NT2/D1 (cell line): ENCODE measurements around the gene ABCC3.

ENCODE experiments used
- SUZ12 ChIP-seq: IDR thresholded peaks from 2 replicates; pipeline ENCODE4 v1.6.1; 2011; ENCODE audit not compliant: insufficient read length, insufficient read depth; ENCODE audit errors: extremely low read depth
- YY1 ChIP-seq: IDR thresholded peaks from 2 replicates; pipeline ENCODE4 v1.6.1; 2011; ENCODE audit not compliant: insufficient read length, insufficient read depth

- TF ChIP-seq YY1 (no peak), SUZ12 (no peak)
Measured at GRCh38 chr17:50613007-50613992, 21.4 kb upstream of the ABCC3 start.
